ENCODE data around the gene CENPO. TPM values are rescaled to one million over a fixed set of nuclear protein-coding genes. Genes with fewer than 3 reads are reported as not detected.

Gene CENPO
- polyA plus RNA-seq, 2 of the 4 experiments (the other 2 are of a cell fraction): 49.6 to 62.0 TPM

- Histone ChIP-seq H3K9me3 (no peaks in the 10 kb centered on the region), H3K4me1 (no peaks in the 10 kb centered on the region), H3K4me3 (no peak overlapping the region), H3K27ac (no peak overlapping the region), H3K4me2 (no peak overlapping the region)
- ATAC-seq: no peak
- DNase-seq (ENCODE audit: low read depth in 1 of 2, low spot score in 1 of 2): no peak
- CTCF ChIA-PET: interaction anchor here (0.6 to 1.2 kb wide), 3 partner anchors 76 to 342 kb away, joined by 3 read pairs; no protein-coding TSS in a partner anchor
- no peak for FAIRE-seq
- POLR2A ChIA-PET: no interaction called here
- TF ChIP-seq CTCF (IDR thresholded peaks at IDR 0.05) (no peak), NR3C1 (IDR thresholded peaks at IDR 0.05) (no peak), NFE2L2 (conservative IDR thresholded peaks at IDR 0.05; ENCODE audit: low read length) (no peak), ESRRA (IDR thresholded peaks at IDR 0.05; ENCODE audit: borderline replicate concordance, low read length) (no peak), TFCP2L1 (CRISPR knock-in tag; IDR thresholded peaks at IDR 0.05) (no peak)
- 94% methylated on average over 8 of the region's 8 CpGs for WGBS (ENCODE audit: missing lambda C conversion rate)
These were observed 61.9 kb downstream of the CENPO start for GRCh38 chr2:24855022-24855622.

- H3K4me2 ChIP-seq: no peak overlapping the region
- DNase-seq (ENCODE audit: low read depth in 1 of 2, low spot score in 1 of 2) (no peak), FAIRE-seq (no peak), ATAC-seq (peak in 1 of 2 experiments; percentile 17; a peak in 2 of 6 replicates)
- WGBS (ENCODE audit: missing lambda C conversion rate): 76% methylated on average over 3 of the region's 4 CpGs
- no peak overlapping the region for H3K27ac ChIP-seq
- TF ChIP-seq MAZ (IDR thresholded peaks at IDR 0.05; ENCODE audit: borderline replicate concordance, low read depth, low read length): no peak
- no peak for TF ChIP-seq FOXS1 (CRISPR knock-in tag; IDR thresholded peaks at IDR 0.05)
- no peak for TF ChIP-seq CHD4 (IDR thresholded peaks at IDR 0.05; ENCODE audit: borderline replicate concordance)
- TF ChIP-seq RAD21 (conservative IDR thresholded peaks at IDR 0.05 in 1 of 2, IDR thresholded peaks at IDR 0.05 in 1 of 2): no peak
- TF ChIP-seq EHF (CRISPR knock-in tag; IDR thresholded peaks at IDR 0.05): no peak
- TF ChIP-seq ZSCAN20 (CRISPR knock-in tag; IDR thresholded peaks at IDR 0.05): no peak
- no peak for TF ChIP-seq KDM1A (IDR thresholded peaks at IDR 0.05; ENCODE audit: low read depth)
- no peak for TF ChIP-seq ZFP36 (IDR thresholded peaks at IDR 0.05; ENCODE audit: borderline replicate concordance, partially characterized antibody)
- no peak for TF ChIP-seq FOSL2 (IDR thresholded peaks at IDR 0.05)
- TF ChIP-seq FOSL2 (CRISPR knock-in tag; IDR thresholded peaks at IDR 0.05): no peak
- no peak for TF ChIP-seq NPAS2 (CRISPR knock-in tag; IDR thresholded peaks at IDR 0.05; ENCODE audit: borderline replicate concordance)
- no peak for TF ChIP-seq TFCP2L1 (CRISPR knock-in tag; IDR thresholded peaks at IDR 0.05)
- TF ChIP-seq RFX5 (IDR thresholded peaks at IDR 0.05): no peak
- no peak for TF ChIP-seq ZC3H11A (IDR thresholded peaks at IDR 0.05)
- no peak for TF ChIP-seq REST (IDR thresholded peaks at IDR 0.05)
- ChIA-PET CTCF (interaction anchor here (0.9 kb wide), 1 partner anchor 341 kb away, joined by 3 read pairs; no protein-coding TSS in a partner anchor), POLR2A (no interaction called here)
- H3K4me1 ChIP-seq: no peaks in the 10 kb centered on the region
- H3K9me3 ChIP-seq: no peaks in the 10 kb centered on the region
- no peak overlapping the region for H3K4me3 ChIP-seq
These were observed 62.5 kb downstream of the CENPO start for GRCh38 chr2:24855726-24856125.
